Measurements from ENCODE around the gene ZNF397.
"Not testable (repeated sequence)": the region's sequence is repeated elsewhere in the genome, so short reads cannot be mapped to it uniquely, and the experiment has no call there.

ZNF397 gene

DNA sequence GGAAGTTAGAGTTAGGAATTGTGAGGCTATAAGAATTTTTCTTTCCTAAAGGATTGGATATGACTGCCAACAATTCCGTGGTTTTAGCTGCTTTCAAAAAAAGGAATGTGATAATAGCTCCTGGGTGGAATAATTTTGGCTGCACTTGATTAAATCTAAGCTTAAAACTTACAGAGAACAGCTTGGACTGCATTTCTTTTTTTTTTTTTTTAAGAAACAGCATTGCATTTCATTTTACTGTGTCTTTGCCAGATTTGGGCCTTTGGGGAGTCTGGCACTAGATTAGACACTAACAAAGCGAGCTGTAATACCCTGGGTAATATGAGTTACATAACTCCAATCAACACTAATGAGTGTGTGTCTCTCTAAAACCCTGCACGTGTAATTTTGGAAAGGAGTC is 37.8 kb upstream of the ZNF397 start:
- no peak for TF ChIP-seq CTCF (IDR thresholded peaks at IDR 0.05; ENCODE audit: control insufficient read depth, insufficient read depth, low read depth, low read length, missing control alignments)
- no peak overlapping the region for H3K4me3 ChIP-seq (ENCODE audit: control insufficient read depth, low read depth, low read length)
- DNase-seq (ENCODE audit: low read depth) = no peak

DNA sequence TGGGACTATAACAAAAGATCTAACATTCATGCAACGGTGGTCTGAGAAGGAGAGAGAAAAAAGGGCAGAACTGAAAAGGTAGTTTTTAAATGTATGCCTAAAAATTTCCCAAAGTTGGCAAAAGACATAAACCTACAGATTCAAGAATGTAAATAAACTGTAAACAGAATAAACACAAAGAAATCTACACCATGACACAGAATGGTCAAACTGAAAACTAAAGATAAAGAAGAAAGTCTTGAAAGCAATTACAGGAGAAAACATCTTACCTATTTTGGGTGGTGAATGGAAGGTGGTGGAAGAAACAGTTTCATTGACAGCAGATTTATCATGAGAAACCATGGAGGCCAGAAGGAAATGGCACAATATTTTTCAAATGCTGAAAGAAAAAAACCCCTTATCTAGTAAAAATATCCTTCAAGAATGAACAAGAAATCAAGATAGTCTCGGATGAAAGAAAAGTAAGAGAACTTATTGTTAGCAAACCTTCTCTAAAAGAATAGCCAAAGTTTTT is 35.6 kb upstream of the ZNF397 start:
- no peak for TF ChIP-seq CTCF (IDR thresholded peaks at IDR 0.05; ENCODE audit: control insufficient read depth, insufficient read depth, low read depth, low read length, missing control alignments)
- no peak overlapping the region for H3K4me3 ChIP-seq (ENCODE audit: control insufficient read depth, low read depth, low read length)
- DNase-seq (ENCODE audit: low read depth) = no peak

- H3K4me3 ChIP-seq (ENCODE audit: control insufficient read depth, low read depth, low read length); DNase-seq (ENCODE audit: low read depth): not testable (repeated sequence)
These were observed 34.9 kb upstream of the ZNF397 start for GRCh38 chr18:35205746-35206458.

DNA sequence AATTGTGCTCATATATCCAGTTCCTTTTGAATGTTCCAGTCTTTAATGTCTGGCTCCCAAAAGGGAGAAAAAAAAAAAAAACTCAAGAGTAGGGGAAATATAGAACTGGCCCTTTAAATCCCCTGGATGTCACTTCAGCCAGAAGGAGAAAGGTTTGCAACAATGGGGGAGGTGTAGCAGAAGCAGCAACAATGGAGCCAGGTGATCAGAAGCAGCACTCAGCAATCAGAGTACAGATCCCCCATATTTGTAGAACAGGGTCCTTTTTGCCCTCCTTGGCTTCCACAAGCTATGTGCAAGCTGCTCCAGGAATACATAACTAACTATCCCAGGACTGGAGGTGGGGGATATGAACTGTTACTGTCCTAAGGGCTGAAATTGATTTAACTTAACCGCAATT is 25.8 kb upstream of the ZNF397 start:
- TF ChIP-seq CTCF (IDR thresholded peaks at IDR 0.05; ENCODE audit: control insufficient read depth, insufficient read depth, low read depth, low read length, missing control alignments) = no peak
- no peak overlapping the region for H3K4me3 ChIP-seq (ENCODE audit: control insufficient read depth, low read depth, low read length)
- no peak for DNase-seq (ENCODE audit: low read depth)

- H3K4me3 ChIP-seq (ENCODE audit: control insufficient read depth, low read depth, low read length); DNase-seq (ENCODE audit: low read depth): not testable (repeated sequence)
These were observed 24.2 kb upstream of the ZNF397 start for GRCh38 chr18:35216611-35217010.

DNA sequence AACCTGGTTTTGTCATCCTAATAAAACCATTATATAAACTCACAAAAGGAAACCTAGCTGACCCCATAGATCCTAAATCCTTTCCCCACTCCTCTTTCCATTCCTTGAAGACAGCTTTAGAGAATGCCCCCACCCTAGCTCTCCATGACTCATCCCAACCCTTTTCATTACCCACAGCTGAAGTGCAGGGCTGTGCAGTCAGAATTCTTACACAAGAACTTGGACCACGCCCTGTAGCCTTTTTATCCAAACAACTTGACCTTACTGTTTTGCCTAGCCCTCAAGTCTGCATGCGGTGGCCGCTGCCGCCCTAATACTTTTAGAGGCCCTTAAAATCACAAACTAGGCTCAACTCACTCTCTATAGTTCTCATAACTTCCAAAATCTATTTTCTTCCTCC is 21.5 kb upstream of the ZNF397 start:
- DNase-seq (ENCODE audit: low read depth) = not testable (repeated sequence)

GRCh38 chr18:35220424-35220823 is 20.4 kb upstream of the ZNF397 start:
- TF ChIP-seq CTCF (IDR thresholded peaks at IDR 0.05; ENCODE audit: control insufficient read depth, insufficient read depth, low read depth, low read length, missing control alignments) = no peak
- H3K4me3 ChIP-seq (ENCODE audit: control insufficient read depth, low read depth, low read length) = no peak overlapping the region
- DNase-seq (ENCODE audit: low read depth) = no peak

More for the DNA sequence above, 21.5 kb upstream of the ZNF397 start:
- H3K4me3 ChIP-seq (ENCODE audit: control insufficient read depth, low read depth, low read length) = not testable (repeated sequence)

GRCh38 chr18:35223797-35224196 is 17.0 kb upstream of the ZNF397 start:
- DNase-seq (ENCODE audit: low read depth) = no peak
- no peak for TF ChIP-seq CTCF (IDR thresholded peaks at IDR 0.05; ENCODE audit: control insufficient read depth, insufficient read depth, low read depth, low read length, missing control alignments)
- H3K4me3 ChIP-seq (ENCODE audit: control insufficient read depth, low read depth, low read length) = no peak overlapping the region

Measured in AG09309 (cell line).